Thoracic aorta endothelial cell (primary cell): ENCODE results near the gene DRICH1. TPM values are rescaled to one million over a fixed set of nuclear protein-coding genes. Genes with fewer than 3 reads are reported as not detected.

Source experiments
- small RNA-seq: library from RNA; depleted of rRNA; stranded (forward); fragments of <200 nt; gene quantifications from one replicate; pipeline ENCODE3, GENCODE V24; 2012
- total RNA-seq: library from RNA; depleted of rRNA; stranded (reverse); fragments of >200 nt; gene quantifications from 2 replicates; pipeline ENCODE4 v1.2.3, GENCODE V29; 2012

DRICH1 gene
- not detected in 2 replicates for total RNA-seq

DNA sequence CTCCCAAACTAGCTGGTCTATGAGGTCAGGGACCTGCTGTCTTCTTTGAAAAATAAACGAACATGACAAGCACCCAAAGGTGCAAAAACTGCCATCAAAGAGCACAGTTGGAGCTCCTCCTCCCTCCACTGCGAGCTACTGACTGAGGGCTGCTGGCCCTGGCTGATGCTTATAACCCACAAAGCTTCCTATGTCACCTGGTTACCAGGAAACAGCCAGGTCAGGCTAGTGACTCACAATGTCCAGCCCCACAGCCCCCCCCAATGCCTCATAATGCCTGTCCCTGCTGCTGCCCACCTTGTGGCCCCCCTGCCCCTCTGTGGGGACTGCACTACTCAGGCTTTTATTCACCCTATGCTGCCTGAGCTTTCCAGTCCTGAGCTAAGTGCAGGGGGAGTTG is at the start of gene DRICH1:
Gene DRICH1 (minus strand): TSS at position 144 of the 400 bp plus-strand sequence. CDS start 298 bp downstream, outside the sequence.

DNA sequence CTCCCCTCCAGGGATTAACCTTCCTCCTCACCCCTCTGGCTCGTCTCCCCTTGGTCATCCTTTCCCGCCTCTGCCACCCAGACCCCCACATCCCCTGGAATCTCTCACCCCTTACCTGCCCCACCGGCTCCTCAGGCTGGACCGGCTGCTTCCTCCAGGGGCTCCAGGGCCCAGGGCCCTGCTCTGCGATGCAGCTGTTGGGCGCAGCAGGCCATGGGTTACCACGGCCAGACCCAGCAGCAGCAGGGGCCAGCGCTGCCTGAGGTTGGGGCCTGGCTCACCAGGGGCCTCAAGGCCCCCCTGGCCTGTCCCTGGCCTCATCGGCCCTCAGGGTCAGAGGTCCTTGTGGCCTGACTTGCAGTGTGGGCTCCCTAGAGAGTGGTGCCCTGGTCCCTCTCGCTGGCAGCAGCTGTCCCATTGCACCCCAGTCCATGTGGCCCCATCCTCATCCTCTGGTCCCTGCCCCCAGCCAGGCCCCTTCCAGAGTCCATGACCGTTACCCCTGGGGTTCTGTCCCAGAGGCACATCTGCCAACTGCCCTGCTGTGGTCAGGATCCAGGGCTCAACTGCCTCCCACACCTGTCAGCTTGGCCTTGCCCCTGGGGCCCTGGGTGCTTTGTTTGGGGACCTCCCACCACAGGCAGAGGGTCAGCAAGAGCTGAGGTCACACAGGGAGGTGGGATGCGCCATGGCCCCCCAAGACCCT is 52.1 kb downstream of the DRICH1 start, which contains the start of gene IGLL1:
Gene IGLL1 (minus strand): TSS at position 421 of the 706 bp plus-strand sequence. CDS start 100 bp downstream, at position 321.

Small RNA genes within 50 kb of the gene (small RNA-seq; reads per million reads assigned to genes)
- not detected for gene AP000346.3

Other genes starting within 250 kb of the DRICH1 start
- gene IGLL1, start 52.0 kb downstream of the DRICH1 start, total RNA-seq = not detected in 2 replicates
- not detected in 2 replicates for gene RGL4, start 58.7 kb upstream of the DRICH1 start, total RNA-seq
- gene ZNF70, start 118.8 kb upstream of the DRICH1 start, total RNA-seq = 5.6 and 6.3 TPM in 2 replicates
- gene VPREB3, start 122.1 kb upstream of the DRICH1 start, total RNA-seq = not detected in 2 replicates
- gene C22orf15, start 130.7 kb upstream of the DRICH1 start, total RNA-seq = 0.13 and 0.36 TPM in 2 replicates
- 12.6 and 15.6 TPM in 2 replicates for gene CHCHD10, start 135.7 kb upstream of the DRICH1 start, total RNA-seq
- gene MMP11, start 140.5 kb upstream of the DRICH1 start, total RNA-seq = 4.8 and 5.3 TPM in 2 replicates
- gene SMARCB1, start 154.6 kb upstream of the DRICH1 start, total RNA-seq = 74.9 and 78.7 TPM in 2 replicates
- gene DERL3, start 206.7 kb upstream of the DRICH1 start, total RNA-seq = 0.66 and 0.93 TPM in 2 replicates
- gene SLC2A11, start 225.6 kb upstream of the DRICH1 start, total RNA-seq = 5.6 and 7.0 TPM in 2 replicates